Hematopoietic multipotent progenitor cell treated with erythropoietin and hydrocortisone succinate and interleukin-3 and kit ligand, for 17 days (in vitro differentiated cells): ENCODE data around the gene RGCC.
"Not testable (repeated sequence)": the region's sequence is repeated elsewhere in the genome, so short reads cannot be mapped to it uniquely, and the experiment has no call there.

ENCODE experiments used
- DNase-seq: peaks from one replicate; pipeline ENCODE4 v3.0.0-alpha.2; 2015; ENCODE audit warnings: low spot score

Gene RGCC

GRCh38 chr13:41456768-41457588 is at the start of gene RGCC:
TSS of gene RGCC (plus strand) at chr13:41457550. CDS start at chr13:41457708, 158 bp downstream.
- peak; percentile 79 for DNase-seq

GRCh38 chr13:41408121-41408520 is 49.2 kb upstream of the RGCC start:
- DNase-seq: no peak

GRCh38 chr13:41408746-41409145 is 48.6 kb upstream of the RGCC start:
- DNase-seq: no peak

- DNase-seq: no peak
These were observed 47.7 kb upstream of the RGCC start for GRCh38 chr13:41409611-41410010.

GRCh38 chr13:41411060-41411459 is 46.3 kb upstream of the RGCC start:
- no peak for DNase-seq

- peak; percentile 47 for DNase-seq
These were observed 45.8 kb upstream of the RGCC start for GRCh38 chr13:41411522-41411921.

GRCh38 chr13:41413872-41414271 is 43.5 kb upstream of the RGCC start:
- DNase-seq: no peak

GRCh38 chr13:41416276-41416675 is 41.1 kb upstream of the RGCC start:
- DNase-seq: no peak

- DNase-seq: no peak
These were observed 39.3 kb upstream of the RGCC start for GRCh38 chr13:41418027-41418426.

GRCh38 chr13:41418731-41419130 is 38.6 kb upstream of the RGCC start:
- DNase-seq: no peak

GRCh38 chr13:41419206-41419605 is 38.1 kb upstream of the RGCC start:
- no peak for DNase-seq

- DNase-seq: no peak
These were observed 37.2 kb upstream of the RGCC start for GRCh38 chr13:41420146-41420545.

GRCh38 chr13:41421330-41421729 is 36.0 kb upstream of the RGCC start:
- not testable (repeated sequence) for DNase-seq

- DNase-seq: not testable (repeated sequence)
These were observed 35.4 kb upstream of the RGCC start for GRCh38 chr13:41421983-41422382.

- not testable (repeated sequence) for DNase-seq
These were observed 34.1 kb upstream of the RGCC start for GRCh38 chr13:41423259-41423658.

- DNase-seq: not testable (repeated sequence)
These were observed 32.7 kb upstream of the RGCC start for GRCh38 chr13:41424675-41425074.

GRCh38 chr13:41426047-41426446 is 31.3 kb upstream of the RGCC start:
- no peak for DNase-seq

- DNase-seq: no peak
These were observed 29.7 kb upstream of the RGCC start for GRCh38 chr13:41427666-41428065.

GRCh38 chr13:41428155-41428554 is 29.2 kb upstream of the RGCC start:
- DNase-seq: no peak

GRCh38 chr13:41434030-41434429 is 23.3 kb upstream of the RGCC start:
- DNase-seq: not testable (repeated sequence)

GRCh38 chr13:41434831-41435520 is 22.4 kb upstream of the RGCC start:
- DNase-seq: no peak

- DNase-seq: no peak
These were observed 13.4 kb upstream of the RGCC start for GRCh38 chr13:41443969-41444368.

GRCh38 chr13:41452462-41452861 is 4.9 kb upstream of the RGCC start:
- DNase-seq: no peak
